SIG-M5 (cell line): ENCODE measurements around the gene ELL.

Experiments
- DNase-seq: peaks from one replicate; lab custom pipeline; 2025; lab: John Stamatoyannopoulos, UW

Gene ELL

GRCh38 chr19:18488838-18489626, 32.8 kb downstream of the ELL start:
- no peak for DNase-seq

DNA sequence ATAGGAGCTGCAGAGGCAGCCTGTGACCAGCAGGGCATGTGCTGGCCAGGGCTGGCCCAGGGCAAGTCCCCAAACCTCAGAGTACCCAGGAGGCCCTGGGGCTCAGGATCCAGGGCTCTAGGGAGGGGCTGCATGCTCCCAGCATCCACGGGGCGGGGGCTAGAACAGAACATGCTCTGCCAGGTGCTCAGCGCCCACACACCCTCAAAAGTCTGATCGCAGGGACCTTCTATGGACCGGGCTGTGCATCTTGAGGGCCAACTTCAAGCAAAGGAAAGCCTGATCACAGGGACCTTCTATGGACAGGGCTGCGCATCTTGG, 33.5 kb downstream of the ELL start:
- no peak for DNase-seq

GRCh38 chr19:18487576-18488402, 34.1 kb downstream of the ELL start:
- DNase-seq: no peak

DNA sequence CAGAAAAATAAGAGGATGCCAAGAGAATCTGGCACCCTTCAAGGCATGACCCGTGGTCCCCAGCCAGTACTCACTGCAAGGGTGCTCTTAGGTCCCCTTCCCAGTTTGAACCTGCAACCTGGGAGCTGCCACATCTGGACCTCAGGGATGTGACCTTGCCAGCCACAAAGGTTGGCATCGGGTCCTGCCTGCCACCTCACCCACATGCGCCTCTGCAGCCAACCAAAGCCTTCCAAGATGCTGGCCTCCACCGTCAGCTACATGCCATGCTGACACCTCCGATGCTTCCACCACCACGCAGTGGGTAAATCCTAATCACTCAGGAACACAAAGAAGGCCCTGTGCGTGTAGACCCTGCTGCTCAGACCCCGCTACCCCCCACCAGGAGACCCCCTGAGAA, 35.1 kb downstream of the ELL start:
- no peak for DNase-seq

GRCh38 chr19:18484992-18485391, 36.9 kb downstream of the ELL start:
- DNase-seq: no peak

- DNase-seq: no peak
Measured at GRCh38 chr19:18483119-18483890, 38.6 kb downstream of the ELL start.

GRCh38 chr19:18481505-18482222, 40.2 kb downstream of the ELL start:
- DNase-seq: no peak

DNA sequence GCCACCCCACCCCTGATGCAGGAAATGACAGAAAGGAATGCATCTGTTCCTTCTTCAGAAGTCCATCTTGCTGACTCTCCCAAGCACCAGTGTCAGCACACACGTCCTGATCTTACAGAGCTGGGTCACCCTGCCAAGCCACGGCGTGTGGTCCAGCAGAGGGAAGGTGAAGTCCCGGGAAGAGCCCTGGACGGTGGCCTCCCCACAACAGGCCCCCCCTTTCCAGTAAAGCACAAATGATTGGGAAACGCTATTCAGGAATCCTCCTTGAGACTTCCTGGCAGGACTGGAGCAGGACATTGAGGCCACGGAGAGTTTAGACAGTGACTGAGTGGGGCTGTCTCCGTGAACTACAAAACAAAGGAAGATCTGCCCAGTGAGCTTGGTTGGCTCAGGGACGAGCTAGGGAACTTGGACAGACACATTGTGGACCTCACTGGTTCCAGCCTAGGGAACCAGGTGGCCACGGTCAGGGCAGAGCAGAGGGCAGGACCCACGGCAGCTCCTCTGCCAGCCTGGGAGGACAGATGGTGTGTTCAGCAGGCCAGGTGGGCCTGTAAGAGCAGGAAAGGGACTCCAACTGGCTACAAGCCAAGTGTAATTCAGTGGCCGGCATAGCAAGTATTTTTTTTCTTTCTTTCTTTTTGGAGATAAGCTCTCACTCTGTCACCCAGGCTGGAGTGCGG, 41.7 kb downstream of the ELL start:
- no peak for DNase-seq

- no peak for DNase-seq
Measured at GRCh38 chr19:18478545-18479311, 43.1 kb downstream of the ELL start.

DNA sequence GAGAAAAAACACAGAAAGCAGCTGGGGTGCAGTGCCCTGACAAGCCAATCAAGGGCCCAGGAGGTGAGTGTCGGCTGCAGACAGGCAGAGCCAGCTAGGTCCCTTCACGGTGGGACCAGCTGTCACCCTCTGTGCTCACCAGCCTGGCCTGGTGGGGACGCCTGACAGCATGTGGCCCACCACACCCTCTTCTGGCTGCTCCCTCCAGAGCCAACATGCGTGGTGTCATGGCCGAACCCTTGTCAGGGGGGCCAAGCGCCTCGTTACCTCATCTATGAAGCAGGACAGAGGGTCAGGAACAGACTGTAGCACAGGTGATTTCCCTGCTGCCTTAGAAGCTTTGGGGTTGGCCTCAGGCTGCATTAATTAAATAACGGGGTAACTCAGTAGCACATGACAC, 43.9 kb downstream of the ELL start:
- no peak for DNase-seq

- no peak for DNase-seq
Measured at GRCh38 chr19:18477042-18477779, 44.7 kb downstream of the ELL start.

DNA sequence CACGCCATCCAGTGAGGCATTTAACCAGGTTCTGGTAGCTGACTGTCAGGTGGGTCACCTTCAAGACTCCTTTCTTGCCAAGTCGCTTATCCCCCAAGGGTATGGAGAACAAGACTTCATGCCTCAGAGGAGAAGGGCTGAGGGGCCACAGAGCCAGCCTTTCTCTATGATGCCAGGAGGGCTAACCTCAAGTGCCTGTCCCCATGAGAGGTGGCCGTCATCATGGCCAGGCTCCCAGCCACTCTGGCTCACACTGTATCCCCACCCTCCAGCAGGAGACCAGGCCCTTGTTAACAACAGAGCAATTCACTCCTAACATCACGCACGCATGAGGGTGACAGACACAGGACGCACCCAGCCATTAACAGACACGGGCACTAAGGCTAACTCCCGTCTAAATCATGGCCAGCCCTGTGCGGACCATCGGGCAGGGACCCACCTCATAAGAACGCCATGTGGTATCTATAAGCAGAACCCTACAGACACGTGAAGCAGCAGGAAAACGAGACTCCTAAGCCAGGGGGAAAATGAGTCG, 45.3 kb downstream of the ELL start:
- no peak for DNase-seq

DNA sequence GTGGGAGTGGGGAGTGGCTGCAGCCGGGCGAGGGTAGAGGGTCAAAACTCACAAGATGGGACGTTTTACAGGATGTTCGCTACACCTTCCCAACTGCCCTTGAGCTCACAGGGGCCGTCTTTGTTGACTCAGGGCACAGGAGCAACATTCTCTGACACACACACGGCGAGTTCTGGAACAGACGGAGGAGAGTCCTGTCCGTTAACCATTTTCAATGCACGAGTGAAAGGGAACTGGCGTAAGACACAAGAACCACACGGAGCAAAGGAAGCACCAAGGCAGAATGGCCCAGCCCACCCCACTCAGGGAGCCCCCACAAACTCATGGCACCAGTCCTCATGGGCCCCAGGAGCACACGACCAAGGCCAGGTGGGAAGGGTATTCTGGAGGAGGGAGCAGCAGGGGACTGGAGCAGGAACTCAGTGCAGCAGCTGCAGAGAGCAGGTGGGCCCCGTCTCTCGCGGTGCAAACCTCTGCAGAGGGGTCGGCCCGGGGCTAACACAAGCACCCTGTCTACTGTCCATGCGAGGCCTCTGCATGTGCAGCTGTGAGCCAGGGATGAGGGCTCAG, 46.0 kb downstream of the ELL start:
- no peak for DNase-seq

- DNase-seq: no peak
Measured at GRCh38 chr19:18475004-18475453, 46.8 kb downstream of the ELL start.

DNA sequence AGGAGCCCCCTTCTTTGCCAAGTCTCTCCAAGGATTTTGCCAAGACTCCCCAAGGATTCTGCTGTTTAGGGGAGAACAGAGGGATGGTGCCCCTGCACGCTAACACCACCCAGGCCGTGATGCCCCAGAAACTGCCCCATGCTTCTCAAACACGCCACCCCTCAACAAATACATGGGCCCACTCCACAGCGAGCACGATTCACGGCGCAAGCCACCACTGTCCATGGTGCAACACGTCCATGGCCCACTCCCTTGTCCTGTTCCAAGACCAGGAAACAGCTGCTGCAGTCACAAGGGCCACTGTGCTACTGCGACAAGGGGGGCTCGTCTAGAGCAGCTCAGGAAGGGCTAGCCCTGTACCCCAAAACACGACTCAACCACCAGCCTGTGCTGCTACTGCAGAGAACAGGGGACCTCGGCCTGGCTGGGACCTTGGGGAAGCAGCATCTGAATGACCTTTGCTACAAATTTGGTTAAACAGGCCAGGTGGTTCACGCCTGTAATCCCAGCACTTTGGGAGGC, 47.4 kb downstream of the ELL start:
- DNase-seq: no peak

GRCh38 chr19:18473706-18474087, 48.2 kb downstream of the ELL start:
- no peak for DNase-seq

- DNase-seq: no peak
Measured at GRCh38 chr19:18473003-18473705, 48.7 kb downstream of the ELL start.

- no peak for DNase-seq
Measured at GRCh38 chr19:18470787-18471186, 51.1 kb downstream of the ELL start.
